Erythroblast (primary cell): ENCODE measurements around the gene DSCAM.

Source experiments
- GATA1 ChIP-seq: IDR thresholded peaks from 2 replicates; pipeline ENCODE4 v1.6.1; 2011; ENCODE audit warnings: low read depth, mild to moderate bottlenecking, control low read depth, low read length, moderate library complexity
- POLR2A ChIP-seq: IDR thresholded peaks from 2 replicates; pipeline ENCODE4 v1.6.1; 2011; ENCODE audit warnings: mild to moderate bottlenecking, low read length

- TF ChIP-seq POLR2A (no peak), GATA1 (no peak)
These were observed 63.6 kb downstream of the DSCAM start for GRCh38 chr21:40783404-40783803.
